Measurements from ENCODE around the gene DNM3.

Gene DNM3

GRCh38 chr1:171817511-171818265, 23.6 kb upstream of the DNM3 start:
- in situ Hi-C loops (cut with MboI; ENCODE audit: low sequenced_read_pairs) = no loop called here

GRCh38 chr1:171819946-171820345, 21.4 kb upstream of the DNM3 start:
- in situ Hi-C loops (cut with MboI; ENCODE audit: low sequenced_read_pairs) = no loop called here

GRCh38 chr1:171826973-171827372, 14.3 kb upstream of the DNM3 start:
- in situ Hi-C loops (cut with MboI; ENCODE audit: low sequenced_read_pairs) = no loop called here

GRCh38 chr1:171828794-171829193, 12.5 kb upstream of the DNM3 start:
- in situ Hi-C loops (cut with MboI; ENCODE audit: low sequenced_read_pairs) = no loop called here

- in situ Hi-C loops (cut with MboI; ENCODE audit: low sequenced_read_pairs) = no loop called here
Observed at GRCh38 chr1:171833091-171833825, 8.0 kb upstream of the DNM3 start.

- in situ Hi-C loops (cut with MboI; ENCODE audit: low sequenced_read_pairs) = no loop called here
Observed at GRCh38 chr1:171834821-171835220, 6.5 kb upstream of the DNM3 start.

- in situ Hi-C loops (cut with MboI; ENCODE audit: low sequenced_read_pairs) = no loop called here
Observed at GRCh38 chr1:171835891-171836290, 5.4 kb upstream of the DNM3 start.

GRCh38 chr1:171841931-171842761, 848 bp downstream of the DNM3 start:
- in situ Hi-C loops (cut with MboI; ENCODE audit: low sequenced_read_pairs) = no loop called here

GRCh38 chr1:171844381-171844780, 3.1 kb downstream of the DNM3 start:
- in situ Hi-C loops (cut with MboI; ENCODE audit: low sequenced_read_pairs) = no loop called here

- in situ Hi-C loops (cut with MboI; ENCODE audit: low sequenced_read_pairs) = no loop called here
Observed at GRCh38 chr1:171845998-171846397, 4.7 kb downstream of the DNM3 start.

- in situ Hi-C loops (cut with MboI; ENCODE audit: low sequenced_read_pairs) = no loop called here
Observed at GRCh38 chr1:171849245-171849898, 8.1 kb downstream of the DNM3 start.

GRCh38 chr1:171850651-171851350, 9.5 kb downstream of the DNM3 start:
- in situ Hi-C loops (cut with MboI; ENCODE audit: low sequenced_read_pairs) = no loop called here

- in situ Hi-C loops (cut with MboI; ENCODE audit: low sequenced_read_pairs) = no loop called here
Observed at GRCh38 chr1:171852272-171852671, 11.0 kb downstream of the DNM3 start.

- in situ Hi-C loops (cut with MboI; ENCODE audit: low sequenced_read_pairs) = no loop called here
Observed at GRCh38 chr1:171855381-171855780, 14.1 kb downstream of the DNM3 start.

GRCh38 chr1:171858696-171859095, 17.4 kb downstream of the DNM3 start:
- in situ Hi-C loops (cut with MboI; ENCODE audit: low sequenced_read_pairs) = no loop called here

GRCh38 chr1:171860696-171861095, 19.4 kb downstream of the DNM3 start:
- in situ Hi-C loops (cut with MboI; ENCODE audit: low sequenced_read_pairs) = no loop called here

GRCh38 chr1:171863531-171863930, 22.2 kb downstream of the DNM3 start:
- in situ Hi-C loops (cut with MboI; ENCODE audit: low sequenced_read_pairs) = no loop called here

- in situ Hi-C loops (cut with MboI; ENCODE audit: low sequenced_read_pairs) = no loop called here
Observed at GRCh38 chr1:171864308-171864707, 23.0 kb downstream of the DNM3 start.

GRCh38 chr1:171865106-171865505, 23.8 kb downstream of the DNM3 start:
- in situ Hi-C loops (cut with MboI; ENCODE audit: low sequenced_read_pairs) = no loop called here

- in situ Hi-C loops (cut with MboI; ENCODE audit: low sequenced_read_pairs) = no loop called here
Observed at GRCh38 chr1:171867236-171867635, 25.9 kb downstream of the DNM3 start.

Data from HL-60/S4 treated with phorbol 12-myristate 13-acetate at 8.2 ng/mL for 4 days and 3 days (cell line).